Neural crest cell (in vitro differentiated cells): ENCODE measurements around the gene DOCK7. TPM values are rescaled to one million over a fixed set of nuclear protein-coding genes. Genes with fewer than 3 reads are reported as not detected.
"Not testable (repeated sequence)": the region's sequence is repeated elsewhere in the genome, so short reads cannot be mapped to it uniquely, and the experiment has no call there.

Source experiments
- DNase-seq: peaks from one replicate; pipeline ENCODE4 v3.0.0; 2021; ENCODE audit warnings: low read depth, mixed read lengths, low spot score
- H3K27ac Mint-ChIP-seq: one replicate; pipeline ENCODE4 v1.8.0; 2021; ENCODE audit warnings: mild to moderate bottlenecking, mixed read lengths; ENCODE audit not compliant: unreplicated experiment
- H3K27me3 Mint-ChIP-seq: 2 replicates; pipeline ENCODE4 v1.8.0; 2021; ENCODE audit warnings: low read depth, mild to moderate bottlenecking, mixed read lengths
- H3K36me3 Mint-ChIP-seq: 2 replicates; pipeline ENCODE4 v1.8.0; 2021; ENCODE audit warnings: low read depth, mild to moderate bottlenecking, mixed read lengths
- H3K4me1 Mint-ChIP-seq: 2 replicates; pipeline ENCODE4 v1.8.0; 2021; ENCODE audit warnings: mixed read lengths
- H3K4me3 Mint-ChIP-seq: one replicate; pipeline ENCODE4 v1.8.0; 2021; ENCODE audit warnings: mild to moderate bottlenecking, mixed read lengths
- H3K9me3 Mint-ChIP-seq: 2 replicates; pipeline ENCODE4 v1.8.0; 2021; ENCODE audit warnings: mixed read lengths
- total RNA-seq: library from RNA; stranded (reverse); gene quantifications from 2 replicates; pipeline ENCODE4 v1.2.1, GENCODE V29; 2021
- TF ChIP-seq, protein P1 (sequence below): fragments of 200-600 bp; sonication (generic); conservative IDR thresholded peaks from 2 replicates; pipeline ENCODE4 v1.5.0; 2021; ENCODE audit warnings: antibody characterized with exemption, mild to moderate bottlenecking

DOCK7 gene
- total RNA-seq, 1 donor from 2014 or later = 79.8 TPM

DNA sequence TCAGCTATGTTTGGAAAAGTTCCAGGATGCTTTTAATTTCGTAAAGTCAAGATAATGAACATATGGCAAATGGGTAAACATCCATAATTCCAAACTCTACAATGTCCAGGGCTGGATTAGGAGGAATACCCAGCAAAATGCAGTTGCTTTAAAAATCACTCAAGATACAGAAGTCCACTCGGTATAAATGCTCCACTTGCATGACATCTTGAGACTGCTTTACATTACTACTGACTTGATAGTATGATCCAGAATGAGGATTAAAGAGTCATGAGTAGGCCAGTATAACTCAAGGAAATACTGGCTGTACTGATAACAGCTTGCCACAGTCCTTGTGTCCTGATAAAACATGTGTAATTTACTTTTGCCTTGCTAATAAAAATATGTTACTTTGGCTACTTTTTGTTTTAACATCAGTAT is 149.1 kb downstream of the DOCK7 start:
- no peak overlapping the region for H3K27ac Mint-ChIP-seq
- TF ChIP-seq, protein P1, sequence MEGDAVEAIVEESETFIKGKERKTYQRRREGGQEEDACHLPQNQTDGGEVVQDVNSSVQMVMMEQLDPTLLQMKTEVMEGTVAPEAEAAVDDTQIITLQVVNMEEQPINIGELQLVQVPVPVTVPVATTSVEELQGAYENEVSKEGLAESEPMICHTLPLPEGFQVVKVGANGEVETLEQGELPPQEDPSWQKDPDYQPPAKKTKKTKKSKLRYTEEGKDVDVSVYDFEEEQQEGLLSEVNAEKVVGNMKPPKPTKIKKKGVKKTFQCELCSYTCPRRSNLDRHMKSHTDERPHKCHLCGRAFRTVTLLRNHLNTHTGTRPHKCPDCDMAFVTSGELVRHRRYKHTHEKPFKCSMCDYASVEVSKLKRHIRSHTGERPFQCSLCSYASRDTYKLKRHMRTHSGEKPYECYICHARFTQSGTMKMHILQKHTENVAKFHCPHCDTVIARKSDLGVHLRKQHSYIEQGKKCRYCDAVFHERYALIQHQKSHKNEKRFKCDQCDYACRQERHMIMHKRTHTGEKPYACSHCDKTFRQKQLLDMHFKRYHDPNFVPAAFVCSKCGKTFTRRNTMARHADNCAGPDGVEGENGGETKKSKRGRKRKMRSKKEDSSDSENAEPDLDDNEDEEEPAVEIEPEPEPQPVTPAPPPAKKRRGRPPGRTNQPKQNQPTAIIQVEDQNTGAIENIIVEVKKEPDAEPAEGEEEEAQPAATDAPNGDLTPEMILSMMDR = no peak
- no peaks in the 10 kb centered on the region for H3K4me1 Mint-ChIP-seq
- H3K9me3 Mint-ChIP-seq = no peaks in the 10 kb centered on the region
- H3K36me3 Mint-ChIP-seq = no peaks in the 10 kb centered on the region
- H3K4me3 Mint-ChIP-seq = no peak overlapping the region
- DNase-seq = no peak
- H3K27me3 Mint-ChIP-seq = no peaks in the 10 kb centered on the region

DNA sequence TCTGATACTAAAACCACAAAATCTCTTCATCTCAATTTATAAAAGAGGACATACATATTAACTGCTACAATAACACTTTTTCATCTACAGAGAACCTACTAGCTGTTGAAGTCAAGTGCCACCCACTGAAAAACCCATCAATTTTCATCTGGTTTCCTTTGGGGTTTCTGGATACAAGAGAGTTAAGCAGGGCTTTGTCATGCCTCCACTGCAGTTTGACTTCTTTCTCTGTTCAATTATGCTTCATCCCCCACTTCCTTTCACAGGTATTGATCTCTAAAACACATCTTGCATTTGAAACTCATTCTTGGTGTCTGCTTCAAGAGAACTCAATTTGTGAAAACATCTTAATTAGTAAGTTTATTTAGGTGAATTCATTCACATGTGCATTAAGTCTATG is 151.3 kb downstream of the DOCK7 start:
- Mint-ChIP-seq H3K27me3 (no peaks in the 10 kb centered on the region), H3K9me3 (no peaks in the 10 kb centered on the region), H3K4me3 (no peak overlapping the region), H3K4me1 (no peaks in the 10 kb centered on the region), H3K27ac (no peak overlapping the region), H3K36me3 (no peaks in the 10 kb centered on the region)
- no peak for DNase-seq
- TF ChIP-seq, protein P1 = no peak

DNA sequence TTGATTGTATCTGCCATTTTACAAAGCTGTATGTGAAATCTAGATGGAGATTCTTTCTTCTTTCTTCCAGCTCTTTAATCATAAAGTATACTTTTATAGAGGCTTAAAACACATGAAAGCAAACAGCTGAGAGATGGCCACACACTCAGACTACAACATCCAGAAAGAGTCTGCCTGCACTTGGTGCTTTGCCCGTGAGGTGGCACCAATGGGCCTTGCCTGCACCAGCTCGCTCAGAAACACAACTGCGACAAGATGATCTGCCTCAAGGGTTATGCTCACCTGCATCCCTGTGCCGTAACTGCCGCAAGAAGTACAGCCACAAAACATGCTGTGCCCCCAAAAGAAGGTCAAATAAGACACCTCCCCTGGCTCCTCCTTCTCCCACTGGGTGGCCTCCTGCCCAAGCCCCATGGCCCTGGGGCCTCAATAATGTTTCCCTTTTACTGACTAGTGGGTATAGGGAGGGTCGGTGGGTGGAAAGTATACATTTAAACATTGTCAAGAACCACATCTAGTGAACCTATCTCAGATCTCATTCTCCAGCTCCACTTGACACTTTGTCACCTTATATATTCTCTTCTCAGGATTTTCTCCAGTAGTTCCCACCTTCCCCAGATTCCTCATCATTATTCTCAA is 157.6 kb downstream of the DOCK7 start:
- Mint-ChIP-seq H3K4me3 (no peak overlapping the region), H3K27me3 (no peaks in the 10 kb centered on the region), H3K27ac (no peak overlapping the region), H3K9me3 (no peaks in the 10 kb centered on the region), H3K36me3 (peaks cover 11% of the 10 kb centered on the region), H3K4me1 (no peaks in the 10 kb centered on the region)
- TF ChIP-seq, protein P1 = peak; percentile 68
- peak; percentile 32 for DNase-seq

DNA sequence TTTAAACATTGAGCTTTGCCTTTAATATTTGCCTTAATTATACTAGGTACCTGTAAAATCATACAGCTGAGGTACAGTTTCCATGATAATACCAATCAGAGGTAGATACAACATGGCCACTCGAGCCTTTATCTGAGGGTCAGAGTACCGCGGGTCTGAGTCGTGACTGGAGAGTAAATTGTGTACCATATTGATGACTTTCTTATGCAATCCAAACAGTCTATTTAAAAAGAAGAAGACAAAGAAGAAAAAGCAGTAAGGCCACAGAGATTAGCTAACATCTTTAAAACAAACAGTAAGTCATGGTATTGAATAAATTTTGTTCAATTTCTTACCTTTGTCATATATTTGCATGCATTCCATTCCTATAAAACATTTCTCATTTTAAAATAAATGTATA is 159.0 kb downstream of the DOCK7 start:
- Mint-ChIP-seq H3K4me1 (no peaks in the 10 kb centered on the region), H3K27me3 (no peaks in the 10 kb centered on the region), H3K4me3 (no peak overlapping the region), H3K9me3 (no peaks in the 10 kb centered on the region), H3K27ac (no peak overlapping the region), H3K36me3 (peaks cover 11% of the 10 kb centered on the region)
- TF ChIP-seq, protein P1 = no peak
- no peak for DNase-seq

DNA sequence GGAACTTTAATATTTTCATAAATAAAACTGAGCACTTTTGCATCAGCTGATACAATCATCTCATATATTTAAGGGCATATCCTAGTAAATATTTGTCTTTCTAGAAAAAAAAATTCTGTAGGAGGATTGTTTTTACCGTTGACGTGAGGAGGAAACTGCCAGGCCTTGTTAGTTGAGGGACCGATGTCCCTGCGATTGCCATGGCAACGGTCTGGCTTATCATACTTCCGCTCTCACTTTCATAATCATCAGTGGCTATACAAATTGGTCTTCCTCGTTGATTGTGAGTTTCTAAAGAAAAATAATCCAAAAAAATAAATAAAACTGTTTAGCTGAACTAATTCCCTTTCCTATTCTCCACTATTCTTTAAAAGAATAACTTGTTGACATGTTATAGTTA is 160.2 kb downstream of the DOCK7 start:
- no peaks in the 10 kb centered on the region for H3K9me3 Mint-ChIP-seq
- peaks cover 11% of the 10 kb centered on the region for H3K36me3 Mint-ChIP-seq
- no peak overlapping the region for H3K4me3 Mint-ChIP-seq
- no peaks in the 10 kb centered on the region for H3K4me1 Mint-ChIP-seq
- H3K27ac Mint-ChIP-seq = no peak overlapping the region
- TF ChIP-seq, protein P1 = no peak
- H3K27me3 Mint-ChIP-seq = no peaks in the 10 kb centered on the region
- no peak for DNase-seq

DNA sequence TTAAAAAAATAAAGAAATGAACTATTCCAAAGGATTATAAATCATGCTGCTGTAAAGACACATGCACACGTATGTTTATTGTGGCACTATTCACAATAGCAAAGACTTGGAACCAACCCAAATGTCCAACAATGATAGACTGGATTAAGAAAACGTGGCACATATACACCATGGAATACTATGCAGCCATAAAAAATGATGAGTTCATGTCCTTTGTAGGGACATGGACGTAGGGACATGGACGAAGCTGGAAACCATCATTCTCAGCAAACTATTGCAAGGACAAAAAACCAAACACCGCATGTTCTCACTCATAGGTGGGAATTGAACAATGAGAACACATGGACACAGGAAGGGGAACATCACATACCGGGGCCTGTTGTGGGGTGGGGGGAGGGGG is 160.8 kb downstream of the DOCK7 start:
- not testable (repeated sequence) for DNase-seq, H3K27me3 Mint-ChIP-seq, H3K27ac Mint-ChIP-seq, H3K4me1 Mint-ChIP-seq, H3K4me3 Mint-ChIP-seq, H3K9me3 Mint-ChIP-seq
- peaks cover 11% of the 10 kb centered on the region for H3K36me3 Mint-ChIP-seq
